HepG2 (cell line): ENCODE data around the gene PDE2A. TPM values are rescaled to one million over a fixed set of nuclear protein-coding genes. Genes with fewer than 3 reads are reported as not detected.

ENCODE experiments used
- ATAC-seq: fragments of 200-7000 bp; cut with Tn5 transposase; 3 replicates; pipeline ENCODE4 v1.9.1; 2020; ENCODE audit warnings: mild to moderate bottlenecking, moderate library complexity
- BruUV-seq: library from RNA; stranded (reverse); fragments of 400-500 nt; replicated peaks from 2 replicates; lab custom pipeline; 2021; lab: Mats Ljungman, UMichigan
- CTCF ChIA-PET: fragments of 300-600 bp; formaldehyde crosslinking; extraction: SDS; loops from one replicate; lab custom pipeline; 2021; ENCODE audit warnings: low total read pairs, inconsistent platforms, low intra/inter-chr PET ratio; lab: Yijun Ruan, JAX
- POLR2A ChIA-PET: fragments of 350-600 bp; sonication (Branson Sonifier 250); formaldehyde crosslinking; loops from one replicate; lab custom pipeline; 2020; ENCODE audit warnings: antibody characterized with exemption, inconsistent platforms; lab: Yijun Ruan, JAX
- DNase-seq: peaks from one replicate; pipeline ENCODE4 v3.0.0-alpha.2; 2015; ENCODE audit warnings: low spot score
- FAIRE-seq: peaks from 3 replicates; lab custom pipeline; 2011; peaks lifted over from hg19 to GRCh38; lab: Jason Lieb, UNC
- H2AFZ ChIP-seq: one replicate; pipeline ENCODE4 v1.6.1; 2011; ENCODE audit warnings: low read length, inconsistent platforms
- H3K27ac ChIP-seq: fragments of 300-600 bp; 3 replicates; pipeline ENCODE4 v1.8.0; 2011; ENCODE audit warnings: mixed run types, mild to moderate bottlenecking, mixed read lengths, low read length, inconsistent platforms; ENCODE audit not compliant: insufficient read depth; ENCODE audit errors: extremely low read length
- H3K27me3 ChIP-seq, 2 experiments: fragments of 200-600 bp in 1 of 2; 2 replicates in 1 of 2; 3 replicates in 1 of 2; pipeline versions ENCODE4 v1.6.0 to v1.8.0; 2011; ENCODE audit warnings: low read length in 2 of 2, mild to moderate bottlenecking in 2 of 2, moderate library complexity in 2 of 2, inconsistent platforms in 1 of 2; ENCODE audit not compliant: insufficient read depth in 2 of 2, control insufficient read depth in 1 of 2
- H3K36me3 ChIP-seq, 2 experiments: fragments of 200-600 bp in 1 of 2; replicated peaks in 1 of 2; 2 replicates in 1 of 2; 3 replicates in 1 of 2; pipeline versions ENCODE4 v1.5.1 to v1.8.0; 2011; ENCODE audit warnings: low read length in 2 of 2, inconsistent platforms in 1 of 2; ENCODE audit not compliant: insufficient read depth in 2 of 2, control insufficient read depth in 1 of 2
- H3K4me1 ChIP-seq: 2 replicates; pipeline ENCODE4 v1.5.1; 2012; ENCODE audit warnings: low read length, inconsistent platforms; ENCODE audit not compliant: insufficient read depth
- H3K4me2 ChIP-seq: 2 replicates; pipeline ENCODE4 v1.6.0; 2011; ENCODE audit warnings: low read depth, low read length, inconsistent platforms
- H3K4me3 ChIP-seq, 3 experiments: fragments of 200-600 bp in 1 of 3; sonication (generic), shearing (Covaris generic) in 1 of 3; replicated peaks in 1 of 3; 2 replicates each; pipeline ENCODE4 v1.5.1; 2011 to 2016; ENCODE audit warnings: low read length in 3 of 3, inconsistent platforms in 2 of 3, low read depth in 2 of 3, mild to moderate bottlenecking in 2 of 3, control low read depth in 1 of 3, mixed read lengths in 1 of 3; ENCODE audit not compliant: insufficient read depth in 1 of 3
- H3K79me2 ChIP-seq: one replicate; pipeline ENCODE4 v1.6.1; 2011; ENCODE audit warnings: low read length, inconsistent platforms; ENCODE audit not compliant: insufficient read depth
- H3K9ac ChIP-seq: 2 replicates; pipeline ENCODE4 v1.6.0; 2011; ENCODE audit warnings: mild to moderate bottlenecking, low read depth, low read length, inconsistent platforms; ENCODE audit not compliant: insufficient read depth
- H3K9me3 ChIP-seq: 2 replicates; pipeline ENCODE4 v1.5.1; 2012; ENCODE audit warnings: mild to moderate bottlenecking, low read length
- H4K20me1 ChIP-seq: 2 replicates; pipeline ENCODE4 v1.6.0; 2011; ENCODE audit warnings: inconsistent platforms, mild to moderate bottlenecking, low read length, moderate library complexity; ENCODE audit not compliant: insufficient read depth
- DPF2 ChIP-seq: sonication (generic); formaldehyde crosslinking; IDR thresholded peaks from 2 replicates; pipeline ENCODE4 v1.4.0; 2020; ENCODE audit warnings: mild to moderate bottlenecking, low read depth, missing genetic modification reagents, borderline replicate concordance
- GABPB1 ChIP-seq: IDR thresholded peaks from 2 replicates; pipeline ENCODE4 v1.6.1; 2016; ENCODE audit warnings: mild to moderate bottlenecking, missing genetic modification reagents, moderate library complexity, missing compliant biosample characterization
- GPBP1L1 ChIP-seq: sonication (generic); formaldehyde crosslinking; IDR thresholded peaks from 2 replicates; pipeline ENCODE4 v1.5.0; 2020; ENCODE audit warnings: mild to moderate bottlenecking, missing genetic modification reagents
- IRX3 ChIP-seq: sonication (generic); formaldehyde crosslinking; IDR thresholded peaks from 2 replicates; pipeline ENCODE4 v1.8.1; 2023; ENCODE audit warnings: mild to moderate bottlenecking, low read depth, missing genetic modification reagents, borderline replicate concordance
- MED1 ChIP-seq: sonication (generic); formaldehyde crosslinking; IDR thresholded peaks from 2 replicates; pipeline ENCODE4 v1.4.0; 2020; ENCODE audit warnings: missing genetic modification reagents
- MXD4 ChIP-seq: IDR thresholded peaks from 2 replicates; pipeline ENCODE4 v1.6.1; 2016; ENCODE audit warnings: mild to moderate bottlenecking, missing biosample characterization, missing genetic modification reagents
- NCOA2 ChIP-seq: sonication (generic); formaldehyde crosslinking; IDR thresholded peaks from 2 replicates; pipeline ENCODE4 v1.8.0; 2022; ENCODE audit warnings: inconsistent platforms
- PHF8 ChIP-seq: sonication (generic); formaldehyde crosslinking; IDR thresholded peaks from 2 replicates; pipeline ENCODE4 v1.5.0; 2020; ENCODE audit warnings: missing genetic modification reagents
- REXO4 ChIP-seq: sonication (generic); formaldehyde crosslinking; IDR thresholded peaks from 2 replicates; pipeline ENCODE4 v1.8.0; 2022; ENCODE audit warnings: missing genetic modification reagents, mild to moderate bottlenecking, borderline replicate concordance
- SP5 ChIP-seq: IDR thresholded peaks from 2 replicates; pipeline ENCODE4 v1.6.1; 2016; ENCODE audit warnings: low read depth, borderline replicate concordance
- ZNF136 ChIP-seq: sonication (generic); formaldehyde crosslinking; IDR thresholded peaks from 2 replicates; pipeline ENCODE4 v1.8.1; 2022; ENCODE audit warnings: low read depth, mild to moderate bottlenecking, moderate library complexity, missing genetic modification reagents
- ZNF331 ChIP-seq: sonication (generic); formaldehyde crosslinking; IDR thresholded peaks from 2 replicates; pipeline ENCODE4 v1.4.0; 2020; ENCODE audit warnings: missing genetic modification reagents
- WGBS: methylation state at CpG from one replicate; pipeline ENCODE4 v1.1.6; 2017; ENCODE audit warnings: low lambda C conversion rate; 5-methylcytosine and 5-hydroxymethylcytosine counted together
- in situ Hi-C: cut with HindIII; loops from 2 replicates; pipeline ENCODE4 v1.10.0; 2017; ENCODE audit warnings: low pct_unique_long_range_greater_than_20kb; ENCODE audit not compliant: extremely low pct_ligation_motif_present
- intact Hi-C: fragments of 100-400 bp; cut with micrococcal nuclease; formaldehyde crosslinking; loops from one replicate; pipeline ENCODE4 v1.10.0; 2022; ENCODE audit not compliant: unreplicated experiment
- polyA plus RNA-seq, 8 experiments: library from polyadenylated mRNA; depleted of rRNA in 3 of 8; stranded (reverse) in 7 of 8; unstranded in 1 of 8; fragments of >200 nt; fragmentation: Illumina TruSeq in 4 of 8; extraction: Trizol in 4 of 8; gene quantifications; 2 replicates each; pipeline versions ENCODE4 v1.2.1 to v1.2.3, GENCODE V29; 2011 to 2016; ENCODE audit warnings: low read depth in 4 of 8, missing spikeins in 1 of 8, mixed read lengths in 1 of 8; ENCODE audit not compliant: insufficient read depth in 1 of 8
- total RNA-seq, 5 experiments: library from RNA; depleted of rRNA; stranded (reverse); fragments of >200 nt; fragmentation: Illumina TruSeq; extraction: Trizol; gene quantifications; 2 replicates each; pipeline ENCODE4 v1.2.3, GENCODE V29; 2016; ENCODE audit warnings: low read depth in 1 of 5

Gene PDE2A
- total and polyA plus RNA-seq, 2 of the 13 experiments (the other 11 are each of a cell fraction or from before 2014, with no cell fraction given): 3.1 TPM; not detected in 1

GRCh38 chr11:72703267-72704008 lies 29.2 kb upstream of the PDE2A start:
- 100% methylated on average over 3 of the region's 11 CpGs for WGBS
- CTCF ChIA-PET: no interaction called here
- intact Hi-C loops: no loop called here
- no TSS peak for BruUV-seq
- peaks cover 46 to 88% of the 10 kb centered on the region in 2 experiments for H3K36me3 ChIP-seq
- H3K4me2 ChIP-seq: no peak overlapping the region
- TF ChIP-seq SP5 (CRISPR knock-in tag): no peak
- no peak for TF ChIP-seq ZNF136 (CRISPR knock-in tag)
- TF ChIP-seq PHF8 (CRISPR knock-in tag): no peak
- no peak for TF ChIP-seq GPBP1L1 (CRISPR knock-in tag)
- no peak for TF ChIP-seq GABPB1 (CRISPR knock-in tag)
- TF ChIP-seq REXO4 (CRISPR knock-in tag): no peak
- TF ChIP-seq NCOA2 (CRISPR knock-in tag): no peak
- TF ChIP-seq DPF2: no peak
- no peak for TF ChIP-seq ZNF331 (CRISPR knock-in tag)
- no peak for TF ChIP-seq MED1
- no peak for TF ChIP-seq MXD4 (CRISPR knock-in tag)
- no peak for TF ChIP-seq IRX3 (CRISPR knock-in tag)
- POLR2A ChIA-PET: no interaction called here
- no peaks in the 10 kb centered on the region for H4K20me1 ChIP-seq
- no peaks in the 10 kb centered on the region for H3K79me2 ChIP-seq
- H2AFZ ChIP-seq: no peak overlapping the region
- no peak overlapping the region for H3K9ac ChIP-seq
- no peaks in the 10 kb centered on the region for H3K4me1 ChIP-seq
- in situ Hi-C loops: no loop called here
- DNase-seq (no peak), FAIRE-seq (no peak), ATAC-seq (no peak)
- no peak overlapping the region for H3K27ac ChIP-seq
- no peaks in the 10 kb centered on the region for H3K9me3 ChIP-seq
- no peaks in the 10 kb centered on the region for H3K27me3 ChIP-seq
- no peak overlapping the region for H3K4me3 ChIP-seq
